GM13977 (cell line): ENCODE data around the gene ACAP2.

ENCODE experiments used
- DNase-seq: peaks from one replicate; pipeline ENCODE4 v3.0.0; 2012; ENCODE audit warnings: low spot score
- in situ Hi-C: fragments of 300-500 bp; cut with MboI; formaldehyde crosslinking; loops from one replicate; pipeline ENCODE4 v1.12.0; 2022; ENCODE audit warnings: low sequenced_read_pairs, low pct_unique_long_range_greater_than_20kb, mixed read lengths, inconsistent platforms; ENCODE audit not compliant: unreplicated experiment
- TF ChIP-seq, protein P1 (sequence below): IDR thresholded peaks from 2 replicates; pipeline ENCODE4 v1.5.1; 2012; ENCODE audit warnings: mild to moderate bottlenecking, control low read depth; ENCODE audit not compliant: insufficient read depth; ENCODE audit errors: extremely low read depth, missing control alignments

Gene ACAP2

DNA sequence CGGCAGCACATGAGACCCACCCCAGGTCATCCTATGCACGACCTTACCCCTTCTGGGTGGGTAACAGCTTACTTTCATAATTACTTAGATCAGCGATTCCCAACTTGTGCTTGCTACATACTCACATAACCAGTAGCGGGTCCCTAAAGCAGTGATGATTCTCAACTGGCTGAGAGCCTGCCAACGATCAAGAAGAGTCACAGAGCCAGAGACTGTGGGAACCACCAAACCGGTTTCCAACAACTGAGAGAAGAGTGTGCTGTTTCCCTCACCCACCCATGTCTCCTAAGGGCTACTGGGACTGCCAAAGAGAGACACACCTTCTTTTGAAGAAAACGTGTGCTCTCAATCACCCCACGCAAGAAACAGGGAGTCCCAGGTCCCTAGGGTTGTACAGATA lies 159.9 kb downstream of the ACAP2 start:
- DNase-seq, result no peak
- in situ Hi-C loops, result no loop called here

DNA sequence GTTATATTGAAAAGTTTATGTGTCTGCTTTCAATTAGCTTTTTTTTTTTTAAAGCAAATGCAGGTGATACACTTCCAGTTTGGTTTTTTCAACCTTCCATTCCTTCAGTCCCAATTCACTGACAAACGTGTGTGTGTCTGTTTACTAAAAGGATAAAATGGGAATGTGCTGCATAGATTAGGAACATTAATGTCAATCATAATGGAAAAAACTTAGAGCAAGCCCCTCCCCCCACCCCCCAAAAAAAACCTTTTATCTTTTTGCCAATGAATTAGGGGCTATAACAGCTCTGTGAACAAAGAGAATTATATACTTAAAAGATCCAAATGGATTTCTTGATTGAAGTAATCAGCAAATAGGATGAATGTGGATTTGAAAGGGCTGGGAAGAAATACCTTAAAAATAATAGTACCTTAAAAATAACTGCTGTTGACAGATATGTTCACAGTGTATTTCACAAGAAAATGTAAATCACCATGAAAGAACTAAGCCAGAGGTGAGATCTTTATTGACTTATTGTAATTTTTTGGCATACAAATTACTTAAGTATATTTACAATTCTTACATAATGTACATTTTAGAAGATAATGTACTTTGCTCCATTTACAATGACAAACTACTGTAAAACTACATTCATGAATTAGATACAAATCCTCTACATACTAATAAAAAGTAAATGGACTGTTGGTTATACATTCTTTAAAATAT lies 168.4 kb downstream of the ACAP2 start:
- DNase-seq, result no peak
- in situ Hi-C loops, result loop anchor here (5.0 kb wide), 1 partner anchor 248 kb away; no protein-coding TSS in a partner anchor
- TF ChIP-seq, protein P1, sequence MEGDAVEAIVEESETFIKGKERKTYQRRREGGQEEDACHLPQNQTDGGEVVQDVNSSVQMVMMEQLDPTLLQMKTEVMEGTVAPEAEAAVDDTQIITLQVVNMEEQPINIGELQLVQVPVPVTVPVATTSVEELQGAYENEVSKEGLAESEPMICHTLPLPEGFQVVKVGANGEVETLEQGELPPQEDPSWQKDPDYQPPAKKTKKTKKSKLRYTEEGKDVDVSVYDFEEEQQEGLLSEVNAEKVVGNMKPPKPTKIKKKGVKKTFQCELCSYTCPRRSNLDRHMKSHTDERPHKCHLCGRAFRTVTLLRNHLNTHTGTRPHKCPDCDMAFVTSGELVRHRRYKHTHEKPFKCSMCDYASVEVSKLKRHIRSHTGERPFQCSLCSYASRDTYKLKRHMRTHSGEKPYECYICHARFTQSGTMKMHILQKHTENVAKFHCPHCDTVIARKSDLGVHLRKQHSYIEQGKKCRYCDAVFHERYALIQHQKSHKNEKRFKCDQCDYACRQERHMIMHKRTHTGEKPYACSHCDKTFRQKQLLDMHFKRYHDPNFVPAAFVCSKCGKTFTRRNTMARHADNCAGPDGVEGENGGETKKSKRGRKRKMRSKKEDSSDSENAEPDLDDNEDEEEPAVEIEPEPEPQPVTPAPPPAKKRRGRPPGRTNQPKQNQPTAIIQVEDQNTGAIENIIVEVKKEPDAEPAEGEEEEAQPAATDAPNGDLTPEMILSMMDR, result no peak

More for the DNA sequence above, 159.9 kb downstream of the ACAP2 start:
- TF ChIP-seq, protein P1, result no peak

DNA sequence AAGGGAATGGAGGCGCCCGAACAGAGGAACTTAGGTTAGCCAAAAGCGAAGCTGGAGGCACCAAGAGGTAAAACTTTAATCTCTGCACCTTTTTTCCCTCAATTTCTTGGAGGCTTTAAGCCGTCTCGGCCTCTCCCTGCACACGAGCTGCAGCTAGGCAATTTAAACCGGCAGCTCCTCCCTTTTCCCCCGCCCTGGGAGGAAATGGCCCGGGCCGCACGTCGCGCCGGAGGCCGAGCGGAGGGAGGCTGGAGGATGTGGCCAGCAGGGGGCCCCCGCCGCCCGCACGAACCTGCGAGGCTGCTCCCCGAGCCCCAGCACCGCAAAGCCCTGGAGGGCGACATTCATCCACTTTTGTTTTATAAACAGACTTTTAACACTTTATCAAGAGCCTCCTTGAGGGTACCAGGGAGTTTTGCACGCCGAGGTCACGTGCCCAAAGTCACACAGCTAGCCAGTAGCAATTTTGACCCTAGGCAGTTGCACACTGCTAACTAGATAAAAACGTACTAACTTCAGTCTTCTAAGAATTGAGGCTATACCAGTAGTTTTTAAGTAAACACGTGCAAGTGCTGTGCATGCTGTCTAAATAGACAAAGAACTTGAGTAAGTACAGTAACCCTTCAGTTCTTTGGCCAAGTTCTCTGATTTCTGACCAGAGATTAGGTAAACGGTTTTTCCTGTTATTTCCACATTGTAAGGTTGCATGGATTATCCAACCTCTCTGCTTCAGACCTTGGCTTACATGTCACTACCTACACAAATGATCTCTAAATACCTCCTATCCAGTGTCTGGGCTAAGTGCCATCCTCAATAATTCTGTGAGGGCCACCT lies 171.2 kb downstream of the ACAP2 start:
- peak; percentile 89 for DNase-seq
- TF ChIP-seq, protein P1, result peak; percentile 97
- in situ Hi-C loops, result loop anchor here (5.0 kb wide), 1 partner anchor 251 kb away; no protein-coding TSS in a partner anchor

DNA sequence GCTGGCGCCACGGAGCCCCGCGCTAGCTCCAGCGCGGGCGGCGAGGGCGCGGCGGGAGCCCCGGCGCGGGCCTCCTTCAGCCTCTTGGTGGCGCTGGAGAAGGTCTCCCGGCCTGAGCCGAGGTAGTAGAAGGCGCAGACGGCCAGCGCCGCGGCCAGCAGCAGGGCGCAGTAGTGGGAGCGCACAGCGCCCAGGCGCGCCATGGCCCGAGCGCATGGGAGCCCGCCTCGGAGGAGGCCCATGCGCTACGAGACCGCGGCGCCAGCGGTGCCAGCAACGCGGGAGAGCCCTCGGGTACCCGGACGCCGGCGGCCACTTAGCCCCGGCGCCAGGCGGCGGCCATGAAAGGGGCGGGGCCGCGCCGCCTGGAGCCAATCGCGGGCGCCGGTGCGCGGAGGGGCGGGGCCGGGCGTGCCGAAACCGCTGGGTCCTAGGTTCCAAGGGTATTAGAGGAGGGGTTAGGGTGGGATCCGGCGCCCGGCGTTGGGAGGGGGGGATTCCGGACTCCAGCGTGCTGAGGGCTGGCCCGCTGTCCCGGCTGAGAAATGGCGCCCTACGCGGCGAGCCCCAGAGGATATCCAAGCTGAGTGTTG lies 171.9 kb downstream of the ACAP2 start, which contains the start of gene XXYLT1:
Gene XXYLT1, minus strand, starts transcription at position 343 of the 593 bp plus-strand sequence. Its CDS starts 101 bp downstream, at position 242.
- TF ChIP-seq, protein P1, result peak; percentile 84
- in situ Hi-C loops, result loop anchor here (5.0 kb wide), 1 partner anchor 251 kb away; no protein-coding TSS in a partner anchor
- DNase-seq, result peak; percentile 95

DNA sequence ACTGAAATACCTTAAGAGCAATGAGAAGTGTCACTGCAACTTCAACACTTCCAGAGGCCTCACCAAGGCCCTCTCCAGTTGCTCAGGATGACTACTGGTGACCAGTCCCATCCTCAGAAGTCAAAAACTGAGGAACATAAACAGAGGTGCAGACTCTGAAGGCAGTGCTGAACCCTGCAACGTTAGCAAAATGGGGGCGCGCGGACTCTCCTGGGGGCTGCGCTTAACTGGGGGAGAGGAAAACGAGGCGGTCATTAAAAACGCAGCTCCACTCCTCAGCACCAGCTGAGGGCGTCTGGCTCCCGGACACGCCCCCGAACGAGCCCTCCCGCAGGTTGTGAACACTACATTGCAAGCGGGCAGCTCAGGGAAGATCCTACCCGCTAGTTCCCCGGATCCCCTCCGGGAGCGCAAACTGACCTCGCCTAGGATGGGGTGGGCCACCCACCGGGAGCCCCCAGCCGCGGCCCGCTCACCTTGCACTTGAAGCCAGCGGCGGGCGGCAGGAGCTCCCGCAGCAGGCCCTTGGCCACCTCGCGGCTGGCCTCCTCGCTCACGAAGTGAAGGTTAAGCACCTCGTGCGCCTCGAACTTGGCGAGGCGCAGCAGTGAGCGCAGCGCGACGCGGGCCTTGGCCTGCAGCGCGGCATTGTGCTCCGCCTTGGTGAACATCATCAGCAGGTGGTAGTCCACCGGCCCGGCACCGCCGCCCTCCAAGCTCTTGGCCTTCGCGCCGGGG lies 172.6 kb downstream of the ACAP2 start:
- DNase-seq, result peak; percentile 59
- TF ChIP-seq, protein P1, result peak; percentile 32
- in situ Hi-C loops, result loop anchor here (5.0 kb wide), 1 partner anchor 252 kb away; no protein-coding TSS in a partner anchor
